ENCODE data around the gene SLC25A46.
"Not testable (repeated sequence)": the region's sequence is repeated elsewhere in the genome, so short reads cannot be mapped to it uniquely, and the experiment has no call there.

The SLC25A46 gene

DNA sequence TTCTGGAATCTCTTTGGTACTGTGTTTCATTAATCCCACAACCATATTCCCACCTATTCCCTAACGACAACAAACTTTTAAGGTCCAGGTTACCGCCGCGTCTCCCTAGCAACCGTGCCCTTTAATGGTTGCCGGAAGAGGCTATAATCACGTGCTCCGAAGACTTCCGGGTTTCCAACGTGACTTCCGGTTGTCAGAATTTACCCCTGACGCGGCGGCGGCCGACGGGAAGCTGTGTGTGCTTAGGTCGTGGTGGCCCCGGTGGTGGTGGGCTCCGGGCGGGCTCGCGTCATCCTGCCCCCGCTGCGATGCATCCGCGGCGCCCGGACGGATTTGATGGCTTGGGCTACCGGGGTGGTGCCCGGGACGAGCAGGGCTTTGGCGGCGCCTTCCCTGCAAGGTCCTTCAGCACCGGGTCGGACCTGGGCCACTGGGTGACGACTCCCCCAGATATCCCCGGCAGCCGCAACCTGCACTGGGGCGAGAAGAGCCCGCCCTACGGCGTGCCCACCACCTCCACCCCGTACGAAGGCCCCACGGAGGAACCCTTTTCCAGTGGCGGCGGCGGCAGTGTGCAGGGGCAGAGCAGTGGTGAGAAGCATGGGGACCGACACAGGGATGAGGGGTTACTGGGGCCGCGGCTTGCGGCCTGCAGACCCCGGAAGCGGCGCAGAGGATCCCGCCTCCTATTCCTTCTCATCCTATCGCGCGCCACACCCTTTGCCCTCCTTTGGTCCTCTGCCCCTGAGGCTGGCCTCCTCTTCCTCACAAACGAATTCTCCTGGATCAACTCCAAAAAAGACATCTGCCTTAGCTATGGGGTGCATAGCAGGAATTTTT is at the start of gene SLC25A46:
TSS of gene SLC25A46 (plus strand) at position 196 of the 840 bp plus-strand sequence. CDS start at position 309, 113 bp downstream.
- DNase-seq, result peak; percentile 79

DNA sequence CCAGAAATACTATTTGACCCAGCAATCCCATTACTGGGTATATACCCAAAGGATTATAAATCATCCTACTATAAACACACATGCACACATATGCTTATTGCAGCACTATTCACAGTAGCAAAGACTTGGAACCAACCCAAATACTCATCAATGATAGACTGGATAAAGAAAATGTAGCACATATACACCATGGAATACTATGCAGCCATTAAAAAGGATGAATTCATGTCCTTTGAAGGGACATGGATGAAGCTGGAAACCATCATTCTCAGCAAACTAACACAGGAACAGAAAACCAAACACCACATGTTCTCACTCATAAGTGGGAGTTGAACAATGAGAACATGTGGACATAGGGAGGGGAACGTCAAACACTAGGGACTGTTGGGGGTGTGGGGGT is 48.2 kb upstream of the SLC25A46 start:
- not testable (repeated sequence) for DNase-seq

DNA sequence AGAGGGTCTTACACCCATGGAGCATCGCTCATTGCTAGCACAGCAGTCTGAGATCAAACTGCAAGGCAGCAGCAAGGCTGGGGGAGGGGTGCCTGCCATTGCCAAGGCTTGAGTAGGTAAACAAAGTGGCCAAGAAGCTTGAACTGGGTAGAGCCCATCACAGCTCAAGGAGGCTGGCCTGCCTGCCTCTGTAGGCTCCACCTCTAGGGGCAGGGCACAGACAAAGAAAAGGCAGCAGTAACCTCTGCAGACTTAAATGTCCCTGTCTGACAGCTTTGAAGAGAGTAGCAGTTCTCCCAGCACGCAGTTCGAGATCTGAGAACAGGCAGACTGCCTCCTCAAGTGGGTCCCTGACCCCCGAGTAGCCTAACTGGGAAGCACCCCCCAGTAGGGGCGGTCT is 46.1 kb upstream of the SLC25A46 start:
- not testable (repeated sequence) for DNase-seq

DNA sequence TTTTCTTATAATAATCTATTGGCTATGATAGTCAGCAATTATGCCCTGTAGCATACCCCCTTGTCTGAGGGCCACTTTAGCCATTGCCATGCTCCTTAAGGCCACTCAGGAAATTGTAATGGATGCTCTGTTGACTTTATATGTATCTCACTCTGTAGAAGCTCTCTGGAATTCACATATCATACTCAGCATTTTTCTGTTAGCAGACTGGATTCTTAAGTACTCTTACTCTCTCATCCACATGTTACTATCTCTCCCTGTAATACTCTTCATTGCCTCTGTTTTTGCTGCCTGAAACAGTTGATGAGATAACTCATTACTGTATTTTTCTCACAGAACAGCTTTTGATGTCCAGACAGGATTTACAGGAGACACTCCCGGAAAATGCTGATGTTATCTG is 36.5 kb upstream of the SLC25A46 start:
- DNase-seq, result no peak

DNA sequence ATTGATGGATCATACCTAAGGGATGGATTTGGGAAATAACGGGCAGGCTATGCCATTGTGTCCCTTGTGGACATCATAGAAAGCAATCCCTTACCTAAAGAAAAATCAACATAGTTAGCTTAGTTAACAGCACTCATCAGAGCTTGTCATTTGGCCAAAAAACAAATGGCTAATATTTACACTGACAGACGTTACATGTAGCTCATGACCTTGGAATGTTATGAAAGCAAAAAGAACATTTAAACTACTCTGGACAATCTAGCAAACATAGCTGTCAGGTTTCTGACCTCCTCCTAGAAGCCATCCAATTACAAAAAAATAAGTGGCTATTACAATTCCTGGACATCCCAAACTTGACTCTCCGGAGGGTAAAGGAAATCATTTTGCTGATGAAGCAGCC is 36.1 kb upstream of the SLC25A46 start:
- DNase-seq, result no peak

DNA sequence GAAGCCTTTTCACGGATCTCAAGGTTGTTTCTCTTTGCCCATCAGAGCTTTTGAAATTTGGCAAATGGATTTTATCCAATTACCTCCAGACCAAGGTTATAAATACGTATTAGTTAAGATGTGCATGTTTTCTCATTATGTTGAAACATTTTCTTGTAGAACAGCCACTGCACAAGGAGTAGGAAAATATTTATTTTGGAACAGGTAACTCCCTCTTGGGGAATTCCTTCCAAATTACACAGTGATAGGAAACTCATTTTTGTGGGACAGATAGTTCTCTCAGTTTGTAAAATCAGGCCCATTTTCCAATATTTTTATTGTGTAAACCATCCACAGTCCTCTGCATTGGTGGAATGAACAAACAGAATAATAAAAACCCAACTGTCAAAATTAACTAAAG is 35.3 kb upstream of the SLC25A46 start:
- DNase-seq, result no peak

DNA sequence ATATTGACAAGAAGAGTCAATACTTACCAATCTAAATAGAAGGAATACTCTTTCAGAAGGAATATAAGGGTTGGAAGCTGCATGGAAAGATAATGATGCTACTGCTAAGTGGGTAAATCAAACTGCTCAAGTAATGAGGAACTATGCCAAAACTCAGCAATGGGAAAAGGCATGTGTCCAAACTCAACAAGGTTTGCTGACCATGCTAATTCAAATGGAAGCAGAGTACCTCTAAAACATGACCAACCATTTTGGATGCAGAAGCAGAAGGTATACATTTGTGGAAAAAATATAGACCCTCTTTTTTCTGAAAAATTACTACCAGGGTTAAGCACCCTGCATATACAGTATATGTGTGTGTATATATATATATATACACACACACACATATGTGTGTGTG is 33.5 kb upstream of the SLC25A46 start:
- DNase-seq, result no peak

DNA sequence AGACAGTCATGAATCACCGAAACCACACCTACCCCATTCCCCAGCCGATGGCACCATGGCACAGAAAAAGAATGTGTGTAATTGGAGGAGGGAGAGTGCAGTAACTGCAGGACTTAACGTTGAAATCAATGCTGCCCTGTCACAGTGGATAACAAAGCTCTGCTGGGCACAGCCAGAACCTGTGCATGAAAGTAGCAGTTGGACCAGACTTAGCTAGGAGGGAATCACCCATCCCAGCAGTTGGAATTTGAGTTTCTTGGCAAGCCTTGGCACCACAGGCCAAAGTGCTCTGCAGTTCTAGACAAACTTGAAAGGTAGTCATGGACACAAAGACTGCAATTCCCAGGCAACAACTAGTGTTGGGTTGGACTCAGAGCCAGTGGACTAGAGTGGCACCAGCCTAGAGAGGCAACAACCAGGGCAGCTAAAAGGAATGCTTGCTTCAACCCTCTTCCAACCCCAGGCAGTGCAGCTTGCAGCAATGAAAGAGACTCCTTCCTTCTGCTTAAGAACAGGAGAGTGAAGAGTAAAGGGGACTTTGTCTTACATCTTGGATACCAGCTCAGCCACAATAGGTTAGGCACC is 31.5 kb upstream of the SLC25A46 start:
- no peak for DNase-seq

DNA sequence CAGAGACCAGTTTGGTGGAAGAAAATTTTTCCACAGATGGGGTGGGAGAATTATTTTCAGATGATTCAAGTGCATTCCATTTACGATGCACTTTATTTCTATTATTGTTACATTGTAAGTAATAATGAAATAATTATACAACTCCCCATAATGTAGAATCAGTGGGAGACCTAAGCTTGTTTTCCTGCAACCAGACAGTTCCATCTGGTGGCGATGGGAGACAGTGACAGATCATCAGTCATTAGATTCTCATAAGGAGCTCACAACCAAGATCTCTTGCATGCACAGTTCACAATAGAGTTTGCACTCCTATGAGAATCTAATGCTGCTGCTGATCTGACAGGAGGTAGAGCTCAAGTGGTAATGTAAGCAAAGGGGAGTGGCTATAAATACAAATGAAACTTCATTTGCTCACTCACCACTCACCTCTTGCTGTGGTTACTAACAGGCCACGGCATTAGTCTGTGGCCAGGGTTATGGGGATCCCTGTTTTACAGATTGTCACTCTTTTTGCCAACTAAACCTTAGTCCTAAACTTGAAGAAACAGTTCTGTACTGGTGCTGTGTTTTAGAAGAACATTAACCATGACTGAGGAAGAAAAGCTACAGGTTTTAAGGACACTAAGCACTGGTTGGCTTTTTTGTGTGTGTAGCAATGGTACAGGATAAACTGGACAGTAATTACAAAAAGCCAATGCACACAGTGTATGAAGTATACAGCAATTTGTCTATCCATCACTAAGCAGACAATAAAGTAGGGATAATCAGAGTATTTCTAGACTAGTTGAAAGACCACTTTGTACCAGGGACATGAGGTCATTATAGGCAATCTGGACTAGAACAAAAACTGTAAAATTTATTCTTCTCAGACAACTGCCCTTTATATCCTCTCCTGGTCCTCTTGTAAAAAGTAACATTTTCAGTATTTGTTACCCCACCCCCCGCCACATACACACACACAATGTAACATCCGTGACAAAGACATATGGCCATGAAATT is 22.3 kb upstream of the SLC25A46 start:
- no peak for DNase-seq

DNA sequence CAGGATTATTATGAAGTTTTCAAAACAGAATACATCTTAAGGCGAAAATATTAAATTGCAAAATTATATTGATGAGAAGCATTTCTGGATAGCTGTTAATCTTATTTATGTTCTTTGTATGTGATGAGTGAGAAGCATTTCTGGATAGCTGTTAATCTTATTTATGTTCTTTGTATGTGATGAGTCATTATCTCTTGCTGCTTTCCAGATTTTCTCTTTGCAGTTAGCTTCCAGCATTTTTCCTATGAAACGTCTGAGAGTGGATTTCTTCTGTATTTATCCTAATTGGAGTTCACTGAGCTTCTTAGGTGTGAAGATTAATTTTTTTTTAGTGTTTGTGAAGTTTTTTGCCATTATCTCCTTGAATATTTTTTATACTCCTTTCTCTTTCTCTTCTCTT is 20.5 kb upstream of the SLC25A46 start:
- no peak for DNase-seq

DNA sequence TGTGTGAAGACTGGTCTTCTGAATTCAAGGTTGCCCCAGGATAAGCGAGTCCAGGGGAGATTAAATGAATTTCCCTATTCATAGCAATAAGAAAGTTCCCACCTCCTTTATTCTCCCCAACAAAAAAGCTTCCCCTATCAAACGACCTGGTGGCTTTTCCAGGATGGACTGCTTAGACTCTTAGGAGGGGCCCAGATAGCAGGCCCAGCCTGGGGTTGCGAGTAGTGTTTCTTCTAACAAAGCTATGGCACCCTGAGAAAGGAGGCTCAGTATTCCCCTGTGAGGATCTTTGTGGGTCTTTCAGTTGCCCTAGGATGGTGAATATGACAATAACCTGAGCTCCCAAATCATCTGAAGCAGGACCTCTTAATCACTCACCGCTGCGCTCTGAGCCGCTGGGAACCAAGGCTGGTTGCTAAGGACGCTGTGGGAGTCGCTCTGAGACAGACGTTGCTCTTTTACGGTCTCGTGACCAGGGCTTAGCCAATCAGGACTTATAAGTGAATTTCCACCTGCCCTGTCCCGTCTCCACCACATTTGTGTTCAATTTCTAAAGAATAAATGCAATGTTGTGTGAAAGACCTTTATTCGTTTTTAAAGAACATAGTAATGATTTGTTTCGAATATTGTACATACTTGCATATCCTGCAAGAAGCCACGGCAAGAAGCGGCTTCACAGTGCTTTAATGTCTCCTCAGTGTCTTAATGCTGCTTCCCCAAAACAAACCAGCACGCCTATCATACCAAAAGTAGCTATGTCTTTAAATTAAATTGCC is 12.4 kb upstream of the SLC25A46 start, which contains the start of gene TMEM232:
TSS of gene TMEM232 (minus strand) at position 423 of the 776 bp plus-strand sequence. CDS start 59,319 bp downstream, outside the sequence.
- peak; percentile 77 for DNase-seq

DNA sequence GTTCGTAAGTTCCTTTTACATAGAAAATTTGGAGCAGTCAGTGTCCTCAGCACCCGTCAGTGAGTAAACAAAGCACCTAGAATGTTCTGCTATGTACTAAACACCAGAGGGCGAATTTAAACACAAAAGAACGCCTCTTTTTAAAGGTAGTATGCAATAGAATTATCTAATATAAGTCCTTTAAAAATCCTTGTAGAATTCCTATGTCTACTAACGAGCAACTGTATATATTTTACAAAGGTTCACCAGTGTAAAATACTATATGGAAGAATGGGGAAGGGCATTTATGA is 11.8 kb upstream of the SLC25A46 start:
- peak; percentile 45 for DNase-seq

DNA sequence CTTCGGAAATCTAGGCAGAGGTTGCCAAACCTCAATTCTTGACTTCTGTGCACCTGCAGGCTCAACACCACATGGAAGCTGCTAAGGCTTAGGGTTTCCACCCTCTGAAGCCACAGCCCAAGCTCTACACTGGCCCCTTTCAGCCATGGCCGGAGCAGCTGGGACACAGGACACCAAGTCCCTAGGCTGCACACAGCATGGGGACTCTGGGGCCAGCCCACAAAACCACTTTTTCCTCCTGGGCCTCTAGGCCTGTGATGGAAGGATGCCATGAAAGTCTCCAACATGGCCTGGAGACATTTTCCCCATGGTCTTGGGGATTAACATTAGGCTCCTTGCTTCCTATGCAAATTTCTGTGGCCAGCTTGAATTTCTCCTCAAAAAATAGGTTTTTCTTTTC is 7.3 kb upstream of the SLC25A46 start:
- DNase-seq, result not testable (repeated sequence)

DNA sequence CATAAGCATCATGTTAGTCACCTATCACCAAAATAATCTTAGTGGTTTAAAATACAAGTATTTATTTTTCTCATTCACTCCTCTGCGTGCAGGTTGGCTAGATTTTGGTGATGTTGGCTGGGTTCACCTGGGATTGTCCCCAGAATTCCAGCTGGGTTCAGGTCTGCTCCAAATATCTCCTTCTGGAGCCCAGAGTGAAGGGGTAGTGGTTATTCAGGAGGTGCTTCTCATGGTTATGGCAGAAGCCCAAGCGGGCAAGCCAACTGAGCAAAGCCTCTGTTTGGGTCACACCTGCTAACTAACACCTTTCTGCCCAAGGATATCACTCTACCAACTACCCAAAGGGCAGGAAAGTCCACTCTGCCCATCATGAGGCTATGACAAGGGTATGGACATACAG is 4.7 kb upstream of the SLC25A46 start:
- no peak for DNase-seq

DNA sequence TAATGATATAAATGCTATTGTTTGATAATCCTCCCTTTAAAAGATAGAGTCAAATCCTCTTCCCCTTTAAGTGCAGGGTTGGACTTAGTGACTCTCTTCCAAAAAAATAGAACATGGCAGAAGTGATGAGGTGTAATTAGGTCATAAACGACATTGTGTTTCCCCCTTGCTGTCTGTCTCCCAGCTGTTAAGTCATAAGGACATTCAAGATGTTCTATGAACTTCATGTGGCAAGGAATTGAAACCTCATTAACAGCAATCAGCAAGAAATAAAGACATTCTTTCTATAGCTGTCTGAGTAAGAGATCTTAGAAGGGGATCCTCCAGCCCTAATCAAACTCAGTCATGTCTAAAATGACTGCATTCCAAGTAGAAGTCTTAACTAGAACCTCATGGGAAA is 3.3 kb upstream of the SLC25A46 start:
- DNase-seq, result no peak

DNA sequence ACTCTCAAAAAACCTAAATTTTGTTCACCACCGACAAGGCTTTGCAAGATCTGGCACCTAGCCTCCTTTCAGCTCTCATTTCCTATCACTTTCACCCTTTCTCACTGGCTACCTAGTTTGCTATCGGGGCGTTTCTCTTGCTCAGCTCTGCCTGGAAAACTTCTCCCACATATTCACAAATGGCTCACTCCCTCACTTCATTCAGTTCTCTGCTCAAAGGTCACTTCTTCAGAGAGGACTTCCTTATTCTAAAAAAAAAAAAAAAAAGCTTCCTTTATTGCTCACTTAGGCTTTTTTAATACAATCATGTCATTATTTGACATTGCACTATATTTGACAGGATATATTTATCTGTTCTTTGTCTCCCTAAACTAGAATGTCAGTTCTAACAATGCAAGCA is 2.1 kb upstream of the SLC25A46 start:
- DNase-seq, result no peak

DNA sequence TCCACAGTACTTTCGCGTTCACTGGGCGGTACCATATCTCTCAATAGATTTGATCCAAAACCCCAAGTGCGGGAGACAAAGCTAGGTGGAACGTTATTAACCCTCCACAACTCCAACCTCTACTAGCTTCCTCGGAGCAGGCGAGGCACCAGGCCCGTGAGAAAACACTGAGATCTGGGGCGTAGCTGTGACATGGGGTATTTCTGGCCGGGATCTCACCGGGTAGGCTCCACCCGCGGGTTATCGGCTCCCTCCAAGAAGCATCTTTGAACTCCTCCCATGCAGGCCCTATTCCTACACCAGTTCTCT is 350 bp upstream of the SLC25A46 start:
- no peak for DNase-seq

DNA sequence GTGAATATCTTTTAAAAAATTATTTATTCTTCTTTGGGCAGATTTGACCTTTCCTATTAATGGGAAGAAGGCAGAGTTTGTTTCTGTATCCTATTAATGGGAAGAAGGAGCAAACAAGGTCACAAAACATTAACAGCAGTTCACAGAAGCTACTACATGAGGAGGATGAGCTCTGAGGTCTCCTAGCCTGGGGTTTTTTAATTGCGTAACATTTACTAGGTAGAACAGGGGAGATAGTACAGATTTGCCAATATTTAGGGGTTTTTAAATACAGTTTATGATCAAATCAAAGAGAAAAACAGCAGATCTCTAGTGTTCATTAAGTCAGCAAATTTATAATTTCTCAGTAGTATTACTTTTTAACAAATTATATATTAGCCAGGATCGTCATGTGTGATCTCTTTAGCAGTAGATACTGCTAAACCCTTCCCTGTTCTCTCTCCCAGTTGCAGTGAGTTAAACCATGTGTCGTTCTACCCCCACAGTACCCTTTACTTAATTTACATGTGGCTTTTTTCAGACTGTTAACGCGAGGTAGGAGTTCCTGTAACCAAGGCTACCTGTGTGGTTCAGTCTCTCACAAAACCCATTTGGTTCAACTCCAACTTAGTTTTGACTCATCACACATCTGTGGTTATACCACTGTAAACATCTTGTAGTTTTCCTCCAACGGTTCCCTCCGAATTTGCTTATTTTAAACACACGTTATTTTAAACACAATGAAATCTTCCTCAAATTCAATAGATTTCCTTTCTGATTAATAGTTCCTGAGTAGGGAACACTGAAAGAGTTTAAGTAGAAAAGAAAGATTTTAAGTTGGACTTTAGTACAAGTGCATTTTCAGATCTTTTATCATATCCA is 13.3 kb downstream of the SLC25A46 start:
- no peak for DNase-seq

DNA sequence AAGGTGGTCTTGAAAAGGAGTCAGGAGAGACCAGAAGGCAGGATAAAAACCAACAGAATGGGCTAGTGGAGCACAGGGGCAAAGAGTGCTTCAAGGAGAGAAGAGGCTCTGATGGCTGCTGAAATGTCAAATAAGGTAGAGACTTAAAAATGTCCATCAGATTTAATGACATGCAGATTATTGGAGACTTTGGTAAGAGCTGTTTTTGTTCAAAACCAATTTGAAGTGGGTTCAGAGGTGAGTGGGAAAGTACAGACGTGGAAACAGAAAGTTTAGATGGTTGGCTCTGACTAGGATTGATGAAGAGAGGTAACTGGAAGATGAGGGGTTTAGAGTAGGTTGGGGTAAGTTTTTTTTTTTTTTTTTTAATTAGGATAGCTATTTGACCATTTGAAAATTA is 14.1 kb downstream of the SLC25A46 start:
- DNase-seq, result no peak

DNA sequence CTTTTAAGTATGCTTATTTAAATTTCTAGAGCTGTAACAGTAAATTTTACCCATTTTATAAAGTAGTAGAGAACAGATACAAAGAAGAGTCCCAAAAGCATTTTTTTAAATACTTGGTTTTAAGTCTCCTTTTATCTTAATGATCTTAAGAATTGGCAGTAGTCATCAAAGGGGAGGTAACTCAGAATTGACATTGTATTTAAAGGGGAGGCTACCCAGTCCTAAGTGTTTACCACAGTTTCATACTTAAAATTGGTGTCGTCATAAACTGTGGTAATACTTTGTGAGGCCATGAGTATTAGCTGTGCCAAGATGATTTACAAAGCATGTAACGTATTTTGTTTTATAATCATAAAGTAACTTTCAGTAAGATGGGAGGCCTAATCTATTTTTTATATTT is 14.8 kb downstream of the SLC25A46 start:
- DNase-seq, result no peak

DNA sequence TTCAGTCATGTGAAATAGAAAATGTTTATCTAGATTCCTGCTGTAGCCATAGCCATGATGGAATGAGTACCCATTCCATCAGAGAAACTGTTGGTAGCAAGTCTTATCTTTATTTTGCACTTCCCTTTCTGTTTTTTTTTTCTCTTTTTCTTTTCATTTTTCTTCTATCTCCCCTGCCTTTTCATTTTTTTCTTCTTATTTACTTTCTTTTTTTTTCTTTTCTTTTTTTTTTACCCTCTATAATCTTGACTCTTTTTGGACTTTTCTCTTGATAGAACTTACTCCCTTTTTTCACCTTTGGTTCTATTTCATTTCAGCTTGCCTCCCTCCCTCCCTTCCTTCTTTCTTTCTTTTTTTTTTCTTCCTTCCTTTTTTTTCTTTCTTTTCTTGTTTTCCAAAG is 15.4 kb downstream of the SLC25A46 start:
- no peak for DNase-seq

All from NCI-H748 treated with DMSO at 0.1 percent for 48 hours (cell line).